ENCODE data around the gene BAG2.

GRCh38 chr6:57193177-57193576 is 21.1 kb downstream of the BAG2 start:
- TF ChIP-seq CTCF (IDR thresholded peaks at IDR 0.05; ENCODE audit: poor library complexity) = no peak
- TF ChIP-seq EZH2 (IDR thresholded peaks at IDR 0.05; ENCODE audit: borderline replicate concordance) = no peak
- TF ChIP-seq EZH2phosphoT487 (IDR thresholded peaks at IDR 0.05; ENCODE audit: low read depth, severe bottlenecking, unreplicated experiment) = no peak
